BLaER1 treated with 17β-estradiol and CSF1 and Interleukin-3, amounts not matched to agents 10 nM and 100 nM (cell line): ENCODE results near the gene LUC7L.

Experiments
- H3K27ac ChIP-seq, 11 experiments: shearing (Covaris generic); formaldehyde crosslinking; 2 replicates each; pipeline ENCODE4 v1.8.1; 2022
- H3K27me3 ChIP-seq, 11 experiments: shearing (Covaris generic); formaldehyde crosslinking; 2 replicates each; pipeline ENCODE4 v1.8.1; 2022
- H3K36me3 ChIP-seq, 11 experiments: shearing (Covaris generic); formaldehyde crosslinking; 2 replicates each; pipeline ENCODE4 v1.8.1; 2022
- H3K4me1 ChIP-seq, 10 experiments: shearing (Covaris generic); formaldehyde crosslinking; 2 replicates each; pipeline ENCODE4 v1.8.1; 2022
- H3K4me2 ChIP-seq, 11 experiments: shearing (Covaris generic); formaldehyde crosslinking; 2 replicates each; pipeline ENCODE4 v1.8.1; 2022
- H3K4me3 ChIP-seq, 10 experiments: shearing (Covaris generic); formaldehyde crosslinking; 2 replicates each; pipeline ENCODE4 v1.8.1; 2022
- H3K9ac ChIP-seq, 11 experiments: shearing (Covaris generic); formaldehyde crosslinking; 2 replicates each; pipeline ENCODE4 v1.8.1; 2022
- H3K9me3 ChIP-seq, 11 experiments: shearing (Covaris generic); formaldehyde crosslinking; replicated peaks in 1 of 11; 2 replicates each; pipeline ENCODE4 v1.8.1; 2022
- H4K20me1 ChIP-seq, 11 experiments: shearing (Covaris generic); formaldehyde crosslinking; 2 replicates each; pipeline ENCODE4 v1.8.1; 2022
- Cebpa-rat ChIP-seq, 11 experiments: shearing (Covaris generic); IDR thresholded peaks; 2 replicates each; pipeline ENCODE4 v1.8.1; 2022

The LUC7L gene

DNA sequence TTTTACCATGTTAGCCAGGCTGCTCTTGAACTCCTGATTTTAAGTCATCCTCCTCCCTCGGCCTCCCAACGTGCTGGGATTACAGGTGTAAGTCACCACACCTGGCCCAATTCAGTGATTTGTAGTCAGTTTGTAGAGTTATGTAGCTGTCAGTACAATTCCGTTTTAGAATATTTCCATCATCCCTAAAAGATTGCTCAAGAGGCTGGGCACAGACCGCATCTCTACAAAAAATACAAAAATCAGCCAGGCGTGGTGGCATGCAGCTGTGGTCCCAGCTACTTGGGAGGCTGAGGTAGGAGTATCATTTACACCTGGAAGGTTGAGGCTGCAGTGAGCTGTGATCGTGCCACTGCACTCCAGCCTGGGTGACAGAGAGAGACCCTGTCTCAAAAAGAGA lies 25.9 kb upstream of the LUC7L start:
- peak overlapping the region in 6 of 10 experiments; percentile 44 to 58 (median 48); a peak in 11 of 20 replicates for H3K4me3 ChIP-seq
- TF ChIP-seq Cebpa-rat (IDR thresholded peaks at IDR 0.05), result peak in 6 of 11 experiments; percentile 34 to 68 (median 50); a peak in 7 of 22 replicates
- peaks cover 0 to 8% (median 0%) of the 10 kb centered on the region in 11 experiments; a peak in 3 of 22 replicates for H3K9me3 ChIP-seq
- peaks cover 37 to 76% (median 68%) of the 10 kb centered on the region in 10 experiments for H3K4me1 ChIP-seq
- peak overlapping the region in 10 of 11 experiments; percentile 10 to 82 (median 72); a peak in 15 of 22 replicates for H3K9ac ChIP-seq
- H3K4me2 ChIP-seq, result peak overlapping the region in 10 of 11 experiments; percentile 68 to 95 (median 84); a peak in 20 of 22 replicates
- no peaks in the 10 kb centered on the region for H3K27me3 ChIP-seq
- H3K36me3 ChIP-seq, result peaks cover 38 to 72% (median 59%) of the 10 kb centered on the region in 11 experiments
- H3K27ac ChIP-seq, result peak overlapping the region in 9 of 11 experiments; percentile 76 to 87 (median 81); a peak in 16 of 22 replicates
- H4K20me1 ChIP-seq, result peaks cover 0 to 9% (median 0%) of the 10 kb centered on the region in 11 experiments; a peak in 6 of 22 replicates

GRCh38 chr16:254461-254860 lies 25.2 kb upstream of the LUC7L start:
- peaks cover 37 to 78% (median 72%) of the 10 kb centered on the region in 10 experiments for H3K4me1 ChIP-seq
- H3K9me3 ChIP-seq, result peaks cover 0 to 8% (median 0%) of the 10 kb centered on the region in 11 experiments; a peak in 3 of 22 replicates
- H3K4me2 ChIP-seq, result peak overlapping the region in 10 of 11 experiments; percentile 68 to 95 (median 84); a peak in 21 of 22 replicates
- H3K9ac ChIP-seq, result peak overlapping the region; percentile 8 to 82 (median 70); a peak in 17 of 22 replicates
- TF ChIP-seq Cebpa-rat (IDR thresholded peaks at IDR 0.05), result no peak
- H3K4me3 ChIP-seq, result peak overlapping the region in 6 of 10 experiments; percentile 44 to 58 (median 48); a peak in 10 of 20 replicates
- peak overlapping the region in 9 of 11 experiments; percentile 76 to 87 (median 81); a peak in 18 of 22 replicates for H3K27ac ChIP-seq
- peaks cover 0 to 2% (median 0%) of the 10 kb centered on the region in 11 experiments; a peak in 2 of 22 replicates for H4K20me1 ChIP-seq
- H3K27me3 ChIP-seq, result no peaks in the 10 kb centered on the region
- peaks cover 34 to 71% (median 58%) of the 10 kb centered on the region in 11 experiments for H3K36me3 ChIP-seq

DNA sequence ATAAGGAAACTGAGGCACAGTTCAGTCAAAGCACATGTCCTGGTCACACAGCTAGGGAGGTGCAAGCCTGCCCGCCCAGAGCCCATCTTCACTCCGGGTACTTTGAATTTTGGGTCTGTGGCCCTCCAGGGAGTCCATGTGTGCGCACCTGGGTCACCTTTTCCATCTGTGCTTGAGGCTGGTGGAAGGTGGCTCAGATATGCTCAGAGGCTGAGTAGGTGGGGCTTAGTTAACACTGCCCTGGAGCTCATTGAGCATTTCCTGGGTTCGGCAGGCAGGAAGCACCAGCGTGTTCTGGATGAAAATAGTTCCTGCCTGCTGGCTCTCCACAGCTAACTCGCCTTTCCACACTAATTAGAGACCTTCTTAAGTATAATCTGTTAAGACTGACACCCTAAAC lies 24.6 kb upstream of the LUC7L start:
- peaks cover 34 to 71% (median 58%) of the 10 kb centered on the region in 11 experiments for H3K36me3 ChIP-seq
- peak overlapping the region in 10 of 11 experiments; percentile 42 to 87 (median 80); a peak in 20 of 22 replicates for H3K27ac ChIP-seq
- TF ChIP-seq Cebpa-rat (IDR thresholded peaks at IDR 0.05), result no peak
- peak overlapping the region; percentile 68 to 95 (median 85) for H3K4me2 ChIP-seq
- no peaks in the 10 kb centered on the region for H3K27me3 ChIP-seq
- no peaks in the 10 kb centered on the region for H4K20me1 ChIP-seq
- H3K9ac ChIP-seq, result peak overlapping the region; percentile 8 to 82 (median 70); a peak in 20 of 22 replicates
- peaks cover 35 to 78% (median 72%) of the 10 kb centered on the region in 10 experiments for H3K4me1 ChIP-seq
- H3K9me3 ChIP-seq, result peaks cover 0 to 8% (median 0%) of the 10 kb centered on the region in 11 experiments; a peak in 3 of 22 replicates
- H3K4me3 ChIP-seq, result peak overlapping the region in 7 of 10 experiments; percentile 22 to 58 (median 48); a peak in 12 of 20 replicates

GRCh38 chr16:252366-253337 lies 23.4 kb upstream of the LUC7L start:
- Histone ChIP-seq H3K27me3 (no peaks in the 10 kb centered on the region), H3K9ac (peak overlapping the region; percentile 63 to 82 (median 73)), H3K4me1 (peaks cover 32 to 78% (median 70%) of the 10 kb centered on the region in 10 experiments), H3K4me2 (peak overlapping the region; percentile 68 to 95 (median 85)), H3K9me3 (peaks cover 0 to 8% (median 0%) of the 10 kb centered on the region in 11 experiments; a peak in 3 of 22 replicates), H4K20me1 (no peaks in the 10 kb centered on the region; a peak in 1 of 22 replicates), H3K36me3 (peaks cover 34 to 75% (median 55%) of the 10 kb centered on the region in 11 experiments), H3K4me3 (peak overlapping the region; percentile 33 to 54 (median 47); a peak in 18 of 20 replicates), H3K27ac (peak overlapping the region; percentile 49 to 87 (median 78))
- no peak for TF ChIP-seq Cebpa-rat (IDR thresholded peaks at IDR 0.05)

- peaks cover 39 to 80% (median 61%) of the 10 kb centered on the region in 10 experiments for H3K4me1 ChIP-seq
- H3K4me3 ChIP-seq, result no peak overlapping the region
- H3K9me3 ChIP-seq, result no peaks in the 10 kb centered on the region
- H3K4me2 ChIP-seq, result peak overlapping the region in 6 of 11 experiments; percentile 13 to 62 (median 37); a peak in 8 of 22 replicates
- H3K27ac ChIP-seq, result peak overlapping the region in 3 of 11 experiments; percentile 5 to 35 (median 6); a peak in 2 of 22 replicates
- peaks cover 8 to 48% (median 26%) of the 10 kb centered on the region in 11 experiments; a peak in 21 of 22 replicates for H3K36me3 ChIP-seq
- peak overlapping the region in 1 of 11 experiments; percentile 33; a peak in 2 of 22 replicates for H3K9ac ChIP-seq
- no peak; a peak in 1 of 22 replicates for TF ChIP-seq Cebpa-rat (IDR thresholded peaks at IDR 0.05)
- peaks cover 0 to 3% (median 0%) of the 10 kb centered on the region in 11 experiments; a peak in 1 of 22 replicates for H4K20me1 ChIP-seq
- H3K27me3 ChIP-seq, result no peaks in the 10 kb centered on the region
Observed at GRCh38 chr16:249431-249830, 20.2 kb upstream of the LUC7L start.

- Histone ChIP-seq H3K9me3 (no peaks in the 10 kb centered on the region), H3K9ac (no peak overlapping the region), H3K4me2 (no peak overlapping the region; a peak in 1 of 22 replicates), H3K27ac (peak overlapping the region in 1 of 11 experiments; percentile 6; a peak in 1 of 22 replicates), H4K20me1 (peaks cover 0 to 6% (median 0%) of the 10 kb centered on the region in 11 experiments; a peak in 6 of 22 replicates), H3K4me1 (peaks cover 34 to 80% (median 57%) of the 10 kb centered on the region in 10 experiments), H3K27me3 (no peaks in the 10 kb centered on the region), H3K36me3 (peaks cover 8 to 41% (median 22%) of the 10 kb centered on the region in 11 experiments; a peak in 20 of 22 replicates), H3K4me3 (no peak overlapping the region)
- no peak for TF ChIP-seq Cebpa-rat (IDR thresholded peaks at IDR 0.05)
Observed at GRCh38 chr16:247027-247426, 17.8 kb upstream of the LUC7L start.

DNA sequence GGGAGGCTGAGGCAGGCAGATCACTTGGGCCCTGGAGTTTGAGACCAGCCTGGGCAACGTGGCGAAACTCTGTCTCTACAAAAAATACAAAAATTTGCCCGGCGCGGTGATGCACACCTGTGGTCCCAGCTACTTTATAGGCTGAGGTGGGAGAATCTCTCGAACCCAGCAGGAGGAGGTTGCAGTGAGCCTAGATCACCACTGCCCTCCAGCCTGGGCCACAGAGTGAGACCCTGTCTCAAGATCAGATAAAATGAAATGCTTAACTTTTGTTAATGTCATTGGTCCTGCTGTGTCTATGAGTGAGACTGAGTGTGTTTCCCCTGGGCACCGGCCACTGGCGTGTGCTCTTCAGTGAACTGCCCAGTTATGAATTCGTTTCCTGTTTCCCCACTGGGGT lies 15.9 kb upstream of the LUC7L start:
- peaks cover 7 to 40% (median 19%) of the 10 kb centered on the region in 11 experiments for H3K36me3 ChIP-seq
- H3K27ac ChIP-seq, result peak overlapping the region in 7 of 11 experiments; percentile 2 to 38 (median 16); a peak in 6 of 22 replicates
- peaks cover 0 to 7% (median 0%) of the 10 kb centered on the region in 11 experiments; a peak in 6 of 22 replicates for H4K20me1 ChIP-seq
- peaks cover 44 to 80% (median 58%) of the 10 kb centered on the region in 10 experiments for H3K4me1 ChIP-seq
- peak overlapping the region in 1 of 11 experiments; percentile 27; a peak in 2 of 22 replicates for H3K9ac ChIP-seq
- TF ChIP-seq Cebpa-rat (IDR thresholded peaks at IDR 0.05), result no peak
- H3K27me3 ChIP-seq, result no peaks in the 10 kb centered on the region
- peaks cover 0 to 9% (median 7%) of the 10 kb centered on the region in 11 experiments; a peak in 10 of 22 replicates for H3K9me3 ChIP-seq
- H3K4me2 ChIP-seq, result peak overlapping the region; percentile 3 to 67 (median 37); a peak in 16 of 22 replicates
- H3K4me3 ChIP-seq, result no peak overlapping the region

DNA sequence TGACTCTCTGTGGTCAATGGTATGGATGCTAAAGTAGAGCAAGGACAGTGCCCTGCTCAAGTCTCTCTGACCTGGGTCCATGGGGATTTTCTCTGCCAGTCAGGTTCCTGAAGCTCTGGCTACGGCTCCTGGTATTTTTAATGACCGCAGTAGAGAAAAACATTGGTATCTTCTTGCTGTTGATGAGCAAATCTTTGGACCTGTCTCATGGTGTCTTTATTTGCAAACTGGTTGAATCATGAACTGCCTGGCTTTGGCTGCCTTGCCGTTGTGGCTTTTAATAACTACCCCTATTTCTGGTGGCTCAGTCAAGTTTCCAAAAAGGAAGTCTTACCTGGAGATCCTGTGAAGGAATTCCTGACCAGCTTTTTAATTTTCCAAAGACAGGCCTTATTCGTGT lies 14.1 kb upstream of the LUC7L start:
- H3K27ac ChIP-seq, result peak overlapping the region in 7 of 11 experiments; percentile 38 to 69 (median 58); a peak in 3 of 22 replicates
- H3K4me1 ChIP-seq, result peaks cover 56 to 78% (median 66%) of the 10 kb centered on the region in 10 experiments
- peaks cover 0 to 9% (median 3%) of the 10 kb centered on the region in 11 experiments; a peak in 7 of 22 replicates for H4K20me1 ChIP-seq
- peaks cover 5 to 25% (median 9%) of the 10 kb centered on the region in 11 experiments; a peak in 17 of 22 replicates for H3K36me3 ChIP-seq
- peak overlapping the region in 10 of 11 experiments; percentile 26 to 84 (median 62); a peak in 19 of 22 replicates for H3K4me2 ChIP-seq
- TF ChIP-seq Cebpa-rat (IDR thresholded peaks at IDR 0.05), result no peak
- no peaks in the 10 kb centered on the region for H3K27me3 ChIP-seq
- H3K4me3 ChIP-seq, result no peak overlapping the region
- peaks cover 0 to 9% (median 7%) of the 10 kb centered on the region in 11 experiments; a peak in 10 of 22 replicates for H3K9me3 ChIP-seq
- no peak overlapping the region for H3K9ac ChIP-seq
